ENCODE results near the gene MSRB1. TPM values are rescaled to one million over a fixed set of nuclear protein-coding genes. Genes with fewer than 3 reads are reported as not detected.
"Not testable (repeated sequence)": the region's sequence is repeated elsewhere in the genome, so short reads cannot be mapped to it uniquely, and the experiment has no call there.

MSRB1 gene
- total RNA-seq, 1 donor from 2014 or later: 4.1 TPM

GRCh38 chr16:1906055-1906845 is 36.7 kb downstream of the MSRB1 start:
- no peak for DNase-seq (ENCODE audit: low spot score in 2 of 2)
- FAIRE-seq: no peak

GRCh38 chr16:1903845-1904840 is 38.9 kb downstream of the MSRB1 start:
- FAIRE-seq: no peak

GRCh38 chr16:1903220-1903574 is 39.8 kb downstream of the MSRB1 start:
- FAIRE-seq: no peak
- DNase-seq (ENCODE audit: low spot score in 2 of 2): no peak

More at GRCh38 chr16:1903845-1904840, 38.9 kb downstream of the MSRB1 start:
- no peak for DNase-seq (ENCODE audit: low spot score in 2 of 2)

GRCh38 chr16:1902547-1903219 is 40.3 kb downstream of the MSRB1 start:
- DNase-seq (ENCODE audit: low spot score in 2 of 2): no peak
- FAIRE-seq: no peak

GRCh38 chr16:1900452-1900774 is 42.6 kb downstream of the MSRB1 start:
- no peak for FAIRE-seq
- no peak for DNase-seq (ENCODE audit: low spot score in 2 of 2)

GRCh38 chr16:1899641-1900451 is 43.2 kb downstream of the MSRB1 start:
- no peak for DNase-seq (ENCODE audit: low spot score in 2 of 2)
- no peak for FAIRE-seq

GRCh38 chr16:1897692-1898091 is 45.3 kb downstream of the MSRB1 start:
- not testable (repeated sequence) for FAIRE-seq; DNase-seq (ENCODE audit: low spot score in 2 of 2)

GRCh38 chr16:1895949-1896675 is 46.9 kb downstream of the MSRB1 start:
- no peak for FAIRE-seq
- DNase-seq (ENCODE audit: low spot score in 2 of 2): no peak

GRCh38 chr16:1895068-1895467 is 47.9 kb downstream of the MSRB1 start:
- DNase-seq (ENCODE audit: low spot score in 2 of 2) (no peak), FAIRE-seq (no peak)

- no peak for DNase-seq (ENCODE audit: low spot score in 2 of 2)
- no peak for FAIRE-seq
Measured at GRCh38 chr16:1890708-1891050, 52.3 kb downstream of the MSRB1 start.

- FAIRE-seq (no peak), DNase-seq (ENCODE audit: low spot score in 2 of 2) (no peak)
Measured at GRCh38 chr16:1890024-1890707, 52.8 kb downstream of the MSRB1 start.

Small RNAs within 50 kb of the gene (small RNA-seq; reads per million reads assigned to genes)
- gene AC005363.2 (not detected), gene SNORA10 (not detected), gene SNORA64 (not detected)

Other genes with a start within 250 kb of the MSRB1 start
- 66.0 TPM for gene MAPK8IP3, start 237.0 kb downstream of the MSRB1 start, total RNA-seq
- gene NME3, start 171.7 kb downstream of the MSRB1 start, total RNA-seq: 35.1 TPM
- gene EME2, start 170.4 kb downstream of the MSRB1 start, total RNA-seq: 7.7 TPM
- 31.4 TPM for gene MRPS34, start 170.1 kb downstream of the MSRB1 start, total RNA-seq
- 57.9 TPM for gene SPSB3, start 160.6 kb downstream of the MSRB1 start, total RNA-seq
- gene NUBP2, start 160.2 kb downstream of the MSRB1 start, total RNA-seq: 37.9 TPM
- gene IGFALS, start 149.5 kb downstream of the MSRB1 start, total RNA-seq: under 0.01 TPM
- 51.8 TPM for gene HAGH, start 116.4 kb downstream of the MSRB1 start, total RNA-seq
- 64.0 TPM for gene FAHD1, start 116.0 kb downstream of the MSRB1 start, total RNA-seq
- 0.41 TPM for gene MEIOB, start 71.0 kb downstream of the MSRB1 start, total RNA-seq
- gene HS3ST6, start 24.8 kb downstream of the MSRB1 start, total RNA-seq: not detected
- gene RPL3L, start 11.5 kb upstream of the MSRB1 start, total RNA-seq: not detected
- gene NDUFB10, start 16.3 kb upstream of the MSRB1 start, total RNA-seq: 76.6 TPM
- 1,930 TPM for gene RPS2, start 21.6 kb upstream of the MSRB1 start, total RNA-seq
- gene RNF151, start 23.7 kb upstream of the MSRB1 start, total RNA-seq: not detected
- 11.0 TPM for gene TBL3, start 28.9 kb upstream of the MSRB1 start, total RNA-seq
- gene NOXO1, start 38.3 kb upstream of the MSRB1 start, total RNA-seq: 1.2 TPM
- 12.6 TPM for gene GFER, start 41.0 kb upstream of the MSRB1 start, total RNA-seq
- 71.3 TPM for gene SYNGR3, start 46.8 kb upstream of the MSRB1 start, total RNA-seq
- gene ZNF598, start 66.6 kb upstream of the MSRB1 start, total RNA-seq: 5.7 TPM
- gene NPW, start 76.6 kb upstream of the MSRB1 start, total RNA-seq: not detected
- 13.5 TPM for gene NHERF2, start 83.7 kb upstream of the MSRB1 start, total RNA-seq
- gene NTHL1, start 104.6 kb upstream of the MSRB1 start, total RNA-seq: 33.4 TPM
- 39.5 TPM for gene TSC2, start 104.8 kb upstream of the MSRB1 start, total RNA-seq
- 58.3 TPM for gene PKD1, start 192.7 kb upstream of the MSRB1 start, total RNA-seq
- 4.1 TPM for gene RAB26, start 205.4 kb upstream of the MSRB1 start, total RNA-seq
- 25.7 TPM for gene TRAF7, start 212.6 kb upstream of the MSRB1 start, total RNA-seq